Keratinocyte (primary cell): ENCODE results near the gene SKI. TPM values are rescaled to one million over a fixed set of nuclear protein-coding genes. Genes with fewer than 3 reads are reported as not detected.

Experiments used
- DNase-seq: peaks from one replicate; pipeline ENCODE4 v3.0.0-alpha.2; 2011; ENCODE audit warnings: low read depth, missing footprints, low spot score
- FAIRE-seq: peaks from 2 replicates; lab custom pipeline; 2011; peaks lifted over from hg19 to GRCh38; lab: Jason Lieb, UNC
- H2AFZ ChIP-seq: 2 replicates; pipeline ENCODE4 v1.6.0; 2012; ENCODE audit warnings: low read length, control low read depth, inconsistent platforms; ENCODE audit not compliant: control insufficient read depth
- H3K27ac ChIP-seq: 2 replicates; pipeline ENCODE4 v1.5.1; 2011; ENCODE audit warnings: low read length; ENCODE audit not compliant: control insufficient read depth, insufficient read depth
- H3K27me3 ChIP-seq: 3 replicates; pipeline ENCODE4 v1.6.0; 2011; ENCODE audit warnings: low read length; ENCODE audit not compliant: control insufficient read depth, insufficient read depth; ENCODE audit errors: extremely low read depth
- H3K36me3 ChIP-seq, 2 experiments: 2 replicates in 1 of 2; 3 replicates in 1 of 2; pipeline ENCODE4 v1.5.1; 2011; ENCODE audit warnings: low read length in 2 of 2, mild to moderate bottlenecking in 1 of 2; ENCODE audit not compliant: control insufficient read depth in 2 of 2, insufficient read depth in 2 of 2; ENCODE audit errors: extremely low read depth in 1 of 2
- H3K4me1 ChIP-seq: 3 replicates; pipeline ENCODE4 v1.5.1; 2011; ENCODE audit warnings: low read length; ENCODE audit not compliant: control insufficient read depth, insufficient read depth; ENCODE audit errors: extremely low read depth
- H3K4me2 ChIP-seq: 3 replicates; pipeline ENCODE4 v1.6.0; 2011; ENCODE audit warnings: low read depth, low read length; ENCODE audit not compliant: control insufficient read depth, insufficient read depth; ENCODE audit errors: extremely low read depth
- H3K4me3 ChIP-seq, 3 experiments: fragments of 200-600 bp in 1 of 3; sonication (generic) in 1 of 3; 2 replicates in 2 of 3; 3 replicates in 1 of 3; pipeline ENCODE4 v1.5.1; 2011 to 2016; ENCODE audit warnings: low read length in 3 of 3, mild to moderate bottlenecking in 3 of 3, control low read depth in 2 of 3, inconsistent platforms in 1 of 3, low read depth in 1 of 3, mixed read lengths in 1 of 3, mixed run types in 1 of 3, moderate library complexity in 1 of 3; ENCODE audit not compliant: control insufficient read depth in 2 of 3, insufficient read depth in 2 of 3; ENCODE audit errors: extremely low read depth in 1 of 3
- H3K79me2 ChIP-seq: 2 replicates; pipeline ENCODE4 v1.6.0; 2012; ENCODE audit warnings: low read length; ENCODE audit not compliant: control insufficient read depth, insufficient read depth
- H3K9ac ChIP-seq: 3 replicates; pipeline ENCODE4 v1.6.0; 2011; ENCODE audit warnings: low read length; ENCODE audit not compliant: control insufficient read depth, insufficient read depth; ENCODE audit errors: extremely low read depth
- H3K9me1 ChIP-seq: 3 replicates; pipeline ENCODE4 v1.6.0; 2011; ENCODE audit warnings: low read length; ENCODE audit not compliant: control insufficient read depth, insufficient read depth; ENCODE audit errors: extremely low read depth
- H3K9me3 ChIP-seq: 2 replicates; pipeline ENCODE4 v1.5.1; 2012; ENCODE audit warnings: low read depth, low read length; ENCODE audit not compliant: control insufficient read depth
- H4K20me1 ChIP-seq: 3 replicates; pipeline ENCODE4 v1.6.0; 2011; ENCODE audit warnings: low read length; ENCODE audit not compliant: control insufficient read depth, insufficient read depth; ENCODE audit errors: extremely low read depth
- CTCF ChIP-seq, 3 experiments: IDR thresholded peaks in 1 of 3; conservative IDR thresholded peaks in 1 of 3; optimal IDR thresholded peaks in 1 of 3; 2 replicates in 2 of 3; 3 replicates in 1 of 3; pipeline versions ENCODE3 to v1.5.1; 2011; ENCODE audit warnings: low read length in 3 of 3, mild to moderate bottlenecking in 3 of 3, moderate library complexity in 2 of 3, control low read depth in 1 of 3, inconsistent platforms in 1 of 3; ENCODE audit not compliant: insufficient read depth in 2 of 3; ENCODE audit errors: extremely low read depth in 1 of 3
- EZH2 ChIP-seq: IDR thresholded peaks from one replicate; pipeline ENCODE4 v1.6.1; 2012; ENCODE audit warnings: inconsistent platforms, mild to moderate bottlenecking, low read length, moderate library complexity
- dilution Hi-C: fragments of 300-500 bp; cut with MboI; formaldehyde crosslinking; loops from one replicate; pipeline ENCODE4 v1.7.0; 2020; ENCODE audit warnings: low sequenced_read_pairs; ENCODE audit not compliant: extremely low pct_ligation_motif_present
- polyA plus RNA-seq, 5 experiments: library from polyadenylated mRNA; depleted of rRNA in 3 of 5; stranded (reverse) in 3 of 5; stranded (forward) in 1 of 5; unstranded in 1 of 5; fragments of >200 nt; gene quantifications; 1 replicate in 1 of 5; 2 replicates in 3 of 5; 3 replicates in 1 of 5; pipeline versions ENCODE4 v1.2.1 to v1.2.3, GENCODE V29; 2011 to 2012; ENCODE audit warnings: missing spikeins in 2 of 5, low read depth in 1 of 5, low replicate concordance in 1 of 5

SKI gene
- polyA plus RNA-seq, 1 donor (not counting 4 experiments of a cell fraction or from before 2014, with no cell fraction given), result 4.8 TPM

DNA sequence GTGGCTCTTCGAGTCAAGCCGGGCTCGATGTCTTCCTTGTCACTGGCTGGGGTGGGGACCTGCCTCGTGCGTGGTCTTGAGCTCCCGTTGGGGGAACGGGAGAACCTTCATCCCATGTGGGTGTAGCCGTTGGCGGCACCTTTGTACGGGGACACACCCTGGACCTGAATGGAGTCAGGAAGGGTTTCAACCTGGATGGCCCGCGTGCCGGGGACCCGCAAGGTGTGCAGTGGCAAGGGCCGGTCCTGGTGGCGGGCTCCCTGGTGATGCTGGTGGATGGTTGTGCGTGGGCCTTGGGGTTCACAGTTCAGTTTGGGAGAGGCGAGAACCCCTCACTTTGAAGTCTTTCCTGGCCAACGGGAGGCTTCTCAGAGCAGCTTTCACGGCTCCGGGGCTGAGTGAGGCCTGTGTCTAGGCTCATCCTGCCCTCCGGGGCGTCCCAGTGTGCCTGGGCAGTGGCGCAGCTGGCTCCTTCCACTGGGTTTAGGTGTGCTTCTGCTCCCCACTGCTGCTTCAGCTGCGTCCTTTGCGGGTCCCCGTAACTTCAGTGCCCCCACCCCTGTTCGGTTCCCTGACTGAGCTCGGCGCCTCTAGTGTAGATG lies 11.4 kb downstream of the SKI start:
- no peak for TF ChIP-seq CTCF (optimal IDR thresholded peaks at IDR 0.05 in 1 of 3, IDR thresholded peaks at IDR 0.05 in 1 of 3, conservative IDR thresholded peaks at IDR 0.05 in 1 of 3; ENCODE audit: extremely low read depth in 1 of 3, insufficient read depth in 2 of 3, low read length in 3 of 3)
- no peak for TF ChIP-seq EZH2
- no peak overlapping the region for H3K4me3 ChIP-seq
- H3K27ac ChIP-seq, result no peak overlapping the region
- peaks cover 99% of the 10 kb centered on the region for H3K79me2 ChIP-seq
- DNase-seq, result no peak
- dilution Hi-C loops, result no loop called here
- H3K27me3 ChIP-seq, result no peaks in the 10 kb centered on the region
- no peak for FAIRE-seq
- H3K9me3 ChIP-seq, result no peaks in the 10 kb centered on the region
- H4K20me1 ChIP-seq, result peaks cover 45% of the 10 kb centered on the region
- peaks cover 4 to 15% of the 10 kb centered on the region in 2 experiments for H3K36me3 ChIP-seq
- H3K9ac ChIP-seq, result no peak overlapping the region
- H3K9me1 ChIP-seq, result peaks cover 5% of the 10 kb centered on the region
- peak overlapping the region; percentile 32 for H3K4me2 ChIP-seq
- peaks cover 19% of the 10 kb centered on the region for H3K4me1 ChIP-seq
- H2AFZ ChIP-seq, result no peak overlapping the region

DNA sequence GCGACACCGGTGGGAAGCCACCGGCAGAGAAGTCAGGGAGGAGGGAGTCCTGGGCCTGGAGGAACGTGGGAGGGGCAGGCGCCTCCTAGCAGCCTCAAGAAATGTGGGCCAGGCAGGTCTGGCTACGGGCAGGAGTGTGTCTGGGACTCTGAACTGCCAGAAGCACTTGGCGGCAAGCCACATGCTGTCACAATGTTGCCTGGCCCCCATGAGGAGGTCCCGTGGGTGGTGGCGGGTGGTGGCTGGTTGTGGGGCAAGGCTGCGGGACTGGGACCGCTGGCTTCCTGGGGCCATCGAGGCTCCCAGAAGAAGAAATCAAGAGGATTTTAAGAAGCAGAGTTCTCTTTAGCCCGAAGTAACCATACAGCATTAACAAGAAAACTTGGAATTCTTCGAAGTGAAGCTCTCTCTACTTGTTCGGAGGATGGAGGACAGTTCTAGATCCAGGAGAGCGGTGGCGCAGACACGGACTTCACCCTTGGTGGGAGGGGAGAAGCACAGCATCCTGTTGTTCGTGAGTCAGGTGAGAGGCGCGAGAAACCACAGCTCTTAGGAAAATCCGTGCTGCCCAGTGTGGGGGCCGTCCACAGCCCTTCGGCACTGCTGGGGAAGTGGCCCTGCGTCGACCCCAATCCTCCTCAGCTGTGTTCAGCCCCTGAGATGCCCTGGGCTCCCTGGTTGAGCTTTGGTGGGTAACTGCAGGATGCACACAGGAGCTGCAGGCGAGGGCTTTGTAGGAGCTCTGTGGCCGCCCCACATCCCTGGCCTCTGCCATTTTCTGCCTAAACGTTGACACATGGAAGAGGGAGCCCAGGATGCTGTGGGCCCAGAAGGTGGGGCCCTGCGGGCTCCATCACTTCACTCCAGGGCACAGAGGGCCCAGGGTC lies 12.4 kb downstream of the SKI start:
- Histone ChIP-seq H3K9me1 (peaks cover 5% of the 10 kb centered on the region), H4K20me1 (peaks cover 37% of the 10 kb centered on the region), H3K4me2 (no peak overlapping the region), H3K4me3 (no peak overlapping the region), H3K27me3 (no peaks in the 10 kb centered on the region), H3K4me1 (peaks cover 13% of the 10 kb centered on the region), H3K27ac (no peak overlapping the region), H3K79me2 (peaks cover 97% of the 10 kb centered on the region), H3K36me3 (peaks cover 4 to 15% of the 10 kb centered on the region in 2 experiments), H2AFZ (no peak overlapping the region), H3K9me3 (no peaks in the 10 kb centered on the region), H3K9ac (no peak overlapping the region)
- DNase-seq (no peak), FAIRE-seq (no peak)
- TF ChIP-seq CTCF (optimal IDR thresholded peaks at IDR 0.05 in 1 of 3, IDR thresholded peaks at IDR 0.05 in 1 of 3, conservative IDR thresholded peaks at IDR 0.05 in 1 of 3; ENCODE audit: extremely low read depth in 1 of 3, insufficient read depth in 2 of 3, low read length in 3 of 3), result no peak
- TF ChIP-seq EZH2, result no peak
- dilution Hi-C loops, result no loop called here
